HEK293T (cell line): ENCODE measurements around the gene TMEM207.

Source experiments
- CTBP1 ChIP-seq: fragments of 450-650 bp; IDR thresholded peaks from 2 replicates; pipeline ENCODE4 v1.6.1; 2016; ENCODE audit warnings: borderline replicate concordance
- FOXA1 ChIP-seq: fragments of 450-650 bp; IDR thresholded peaks from 2 replicates; pipeline ENCODE4 v1.6.1; 2016; ENCODE audit warnings: mild to moderate bottlenecking
- HDGF ChIP-seq: fragments of 450-650 bp; IDR thresholded peaks from 2 replicates; pipeline ENCODE4 v1.6.1; 2017; ENCODE audit warnings: antibody characterized with exemption, borderline replicate concordance
- NFRKB ChIP-seq: fragments of 450-650 bp; IDR thresholded peaks from 2 replicates; pipeline ENCODE4 v1.6.1; 2016; ENCODE audit warnings: mild to moderate bottlenecking, moderate library complexity
- SP1 ChIP-seq: fragments of 450-650 bp; IDR thresholded peaks from 2 replicates; pipeline ENCODE4 v1.6.1; 2017
- TARDBP ChIP-seq: fragments of 450-650 bp; IDR thresholded peaks from 2 replicates; pipeline ENCODE4 v1.6.1; 2016

GRCh38 chr3:190435618-190436017, 14.1 kb downstream of the TMEM207 start:
- TF ChIP-seq NFRKB, result no peak
- no peak for TF ChIP-seq CTBP1
- TF ChIP-seq FOXA1, result no peak
- no peak for TF ChIP-seq HDGF
- no peak for TF ChIP-seq SP1
- TF ChIP-seq TARDBP, result no peak
